Muscle layer of duodenum (tissue), 2 donors: Measurements from ENCODE around the gene TTLL9.

Source experiments
- H3K27ac ChIP-seq: one replicate; pipeline ENCODE4 v1.7.0; 2013; ENCODE audit warnings: mild to moderate bottlenecking, low read length
- H3K27me3 ChIP-seq: one replicate; pipeline ENCODE4 v1.7.0; 2013; ENCODE audit warnings: low read depth, mild to moderate bottlenecking, control low read depth, low read length
- H3K36me3 ChIP-seq, 2 donors: one replicate each; pipeline ENCODE4 v1.7.0; 2013; ENCODE audit warnings: low read length in 2 of 2, control low read depth in 1 of 2, mild to moderate bottlenecking in 1 of 2; ENCODE audit not compliant: insufficient read depth in 2 of 2, control insufficient read depth in 1 of 2
- H3K4me1 ChIP-seq, 2 donors: one replicate each; pipeline ENCODE4 v1.7.0; 2013; ENCODE audit warnings: low read length in 2 of 2, mild to moderate bottlenecking in 2 of 2, control low read depth in 1 of 2, moderate library complexity in 1 of 2; ENCODE audit not compliant: insufficient read depth in 2 of 2, control insufficient read depth in 1 of 2
- H3K4me3 ChIP-seq, 2 donors: one replicate each; pipeline ENCODE4 v1.7.0; 2013; ENCODE audit warnings: low read length in 2 of 2, low read depth in 1 of 2, mild to moderate bottlenecking in 1 of 2
- H3K9me3 ChIP-seq, 2 donors: one replicate each; pipeline ENCODE4 v1.7.0; 2013; ENCODE audit warnings: low read length in 2 of 2, control low read depth in 1 of 2, mild to moderate bottlenecking in 1 of 2; ENCODE audit not compliant: control insufficient read depth in 1 of 2
- donor health status: healthy.

Gene TTLL9

GRCh38 chr20:31903627-31904386, 33.4 kb downstream of the TTLL9 start:
- Histone ChIP-seq H3K4me3 (no peak overlapping the region), H3K4me1 (no peaks in the 10 kb centered on the region), H3K27ac (no peak overlapping the region), H3K27me3 (no peaks in the 10 kb centered on the region), H3K9me3 (no peaks in the 10 kb centered on the region), H3K36me3 (no peaks in the 10 kb centered on the region)

- Histone ChIP-seq H3K36me3 (no peaks in the 10 kb centered on the region), H3K4me3 (no peak overlapping the region)
These were observed 35.6 kb downstream of the TTLL9 start for GRCh38 chr20:31906001-31906400.

GRCh38 chr20:31907046-31907445, 36.6 kb downstream of the TTLL9 start:
- Histone ChIP-seq H3K36me3 (no peaks in the 10 kb centered on the region), H3K4me3 (no peak overlapping the region), H3K4me1 (no peaks in the 10 kb centered on the region), H3K27me3 (no peaks in the 10 kb centered on the region), H3K9me3 (no peaks in the 10 kb centered on the region), H3K27ac (no peak overlapping the region)

More at GRCh38 chr20:31906001-31906400, 35.6 kb downstream of the TTLL9 start:
- Histone ChIP-seq H3K27ac (no peak overlapping the region), H3K9me3 (no peaks in the 10 kb centered on the region), H3K4me1 (no peaks in the 10 kb centered on the region), H3K27me3 (no peaks in the 10 kb centered on the region)

- Histone ChIP-seq H3K9me3 (no peaks in the 10 kb centered on the region), H3K4me3 (no peak overlapping the region), H3K36me3 (no peaks in the 10 kb centered on the region), H3K4me1 (no peaks in the 10 kb centered on the region), H3K27ac (no peak overlapping the region), H3K27me3 (no peaks in the 10 kb centered on the region)
These were observed 37.6 kb downstream of the TTLL9 start for GRCh38 chr20:31908016-31908415.

- no peak overlapping the region for H3K27ac ChIP-seq
- H3K4me3 ChIP-seq, result no peak overlapping the region
- no peaks in the 10 kb centered on the region for H3K27me3 ChIP-seq
- H3K9me3 ChIP-seq, result no peaks in the 10 kb centered on the region
- H3K4me1 ChIP-seq, result no peaks in the 10 kb centered on the region
- no peaks in the 10 kb centered on the region for H3K36me3 ChIP-seq
These were observed 38.0 kb downstream of the TTLL9 start for GRCh38 chr20:31908424-31908823.

GRCh38 chr20:31909253-31910070, 39.0 kb downstream of the TTLL9 start:
- Histone ChIP-seq H3K4me3 (no peak overlapping the region), H3K27me3 (no peaks in the 10 kb centered on the region), H3K9me3 (no peaks in the 10 kb centered on the region), H3K27ac (no peak overlapping the region), H3K36me3 (no peaks in the 10 kb centered on the region), H3K4me1 (no peaks in the 10 kb centered on the region)

GRCh38 chr20:31910071-31910803, 39.8 kb downstream of the TTLL9 start:
- Histone ChIP-seq H3K27me3 (no peaks in the 10 kb centered on the region), H3K9me3 (no peaks in the 10 kb centered on the region), H3K4me3 (no peak overlapping the region), H3K4me1 (no peaks in the 10 kb centered on the region), H3K27ac (no peak overlapping the region), H3K36me3 (no peaks in the 10 kb centered on the region)

- no peaks in the 10 kb centered on the region for H3K36me3 ChIP-seq
- no peaks in the 10 kb centered on the region for H3K27me3 ChIP-seq
- H3K27ac ChIP-seq, result no peak overlapping the region
- no peak overlapping the region for H3K4me3 ChIP-seq
- H3K9me3 ChIP-seq, result no peaks in the 10 kb centered on the region
- H3K4me1 ChIP-seq, result no peaks in the 10 kb centered on the region
These were observed 43.2 kb downstream of the TTLL9 start for GRCh38 chr20:31913431-31914157.

GRCh38 chr20:31914170-31914569, 43.7 kb downstream of the TTLL9 start:
- no peaks in the 10 kb centered on the region for H3K4me1 ChIP-seq
- H3K4me3 ChIP-seq, result no peak overlapping the region
- no peaks in the 10 kb centered on the region for H3K27me3 ChIP-seq
- no peak overlapping the region for H3K27ac ChIP-seq
- H3K36me3 ChIP-seq, result no peaks in the 10 kb centered on the region
- H3K9me3 ChIP-seq, result no peaks in the 10 kb centered on the region

GRCh38 chr20:31915491-31916280, 45.3 kb downstream of the TTLL9 start:
- H3K27ac ChIP-seq, result no peak overlapping the region
- no peaks in the 10 kb centered on the region for H3K9me3 ChIP-seq
- no peaks in the 10 kb centered on the region for H3K36me3 ChIP-seq
- H3K4me3 ChIP-seq, result no peak overlapping the region
- H3K27me3 ChIP-seq, result no peaks in the 10 kb centered on the region
- no peaks in the 10 kb centered on the region for H3K4me1 ChIP-seq
